HCT116 (cell line): Measurements from ENCODE around the gene ABCC9. TPM values are rescaled to one million over a fixed set of nuclear protein-coding genes. Genes with fewer than 3 reads are reported as not detected.

Experiments used
- ATAC-seq: fragments of 200-7000 bp; cut with Tn5 transposase; 2 replicates; pipeline ENCODE4 v1.9.1; 2020; ENCODE audit warnings: mild to moderate bottlenecking, moderate library complexity
- BruUV-seq: library from RNA; stranded (reverse); fragments of 400-500 nt; replicated peaks from 2 replicates; lab custom pipeline; 2021; lab: Mats Ljungman, UMichigan
- CTCF ChIA-PET: fragments of 300-600 bp; sonication (Branson Sonifier 250); formaldehyde crosslinking; loops from one replicate; lab custom pipeline; 2021; ENCODE audit warnings: antibody characterized with exemption; lab: Charles Lee
- POLR2A ChIA-PET: fragments of 300-600, 350-600 bp; sonication (Branson Sonifier 250); formaldehyde crosslinking; loops from one replicate; lab custom pipeline; 2021; ENCODE audit warnings: antibody characterized with exemption; lab: Charles Lee
- RAD21 ChIA-PET, 2 experiments: fragments of 300-600 bp; sonication (Branson Sonifier 250); formaldehyde crosslinking; loops; one replicate each; lab custom pipeline; 2023; ENCODE audit warnings: low total read pairs in 2 of 2; ENCODE audit not compliant: uncharacterized antibody in 2 of 2, unreplicated experiment in 2 of 2, low non-redundant PET in 1 of 2; lab: Charles Lee
- DNase-seq: peaks from one replicate; pipeline ENCODE4 v3.0.0-alpha.2; 2010; ENCODE audit warnings: low read depth, low spot score
- H2AFZ ChIP-seq: fragments of 200-600 bp; shearing (Covaris generic), sonication (generic); 2 replicates; pipeline ENCODE4 v1.6.1; 2017; ENCODE audit warnings: low read depth, mixed run types, mixed read lengths, antibody characterized with exemption, low read length; ENCODE audit not compliant: poor library complexity, severe bottlenecking
- H3K27ac ChIP-seq: 2 replicates; pipeline ENCODE4 v1.5.1; 2012; ENCODE audit warnings: low read depth, low read length
- H3K27me3 ChIP-seq: fragments of 200-600 bp; sonication (generic); 2 replicates; pipeline ENCODE4 v1.6.1; 2016; ENCODE audit warnings: mixed run types, low read length, mixed read lengths; ENCODE audit not compliant: insufficient read depth
- H3K36me3 ChIP-seq, 2 experiments: fragments of 200-500 bp in 1 of 2; fragments of 200-600 bp in 1 of 2; sonication (Bioruptor generic) in 1 of 2; sonication (generic) in 1 of 2; 2 replicates each; pipeline versions ENCODE4 v1.5.1 to v1.6.1; 2014 to 2016; ENCODE audit warnings: low read length in 2 of 2, inconsistent platforms in 1 of 2, mixed read lengths in 1 of 2, mixed run types in 1 of 2; ENCODE audit not compliant: insufficient read depth in 2 of 2, control insufficient read depth in 1 of 2
- H3K4me1 ChIP-seq, 2 experiments: fragments of 200-600 bp in 1 of 2; sonication (generic) in 1 of 2; 2 replicates each; pipeline versions ENCODE4 v1.5.1 to v1.6.1; 2012 to 2017; ENCODE audit warnings: low read length in 2 of 2, inconsistent platforms in 1 of 2, mild to moderate bottlenecking in 1 of 2, mixed read lengths in 1 of 2, mixed run types in 1 of 2, moderate library complexity in 1 of 2; ENCODE audit not compliant: insufficient read depth in 2 of 2, control insufficient read depth in 1 of 2
- H3K4me2 ChIP-seq: fragments of 200-600 bp; sonication (generic); 2 replicates; pipeline ENCODE4 v1.6.1; 2017; ENCODE audit warnings: mixed run types, low read length, mixed read lengths
- H3K4me3 ChIP-seq, 2 experiments: fragments of 200-600 bp in 1 of 2; sonication (generic) in 1 of 2; replicated peaks in 1 of 2; 2 replicates each; pipeline ENCODE4 v1.5.1; 2011 to 2016; ENCODE audit warnings: low read length in 2 of 2, control low read depth in 1 of 2, low read depth in 1 of 2, mild to moderate bottlenecking in 1 of 2, mixed read lengths in 1 of 2, mixed run types in 1 of 2
- H3K79me2 ChIP-seq: fragments of 200-600 bp; sonication (generic); 2 replicates; pipeline ENCODE4 v1.6.1; 2017; ENCODE audit warnings: mild to moderate bottlenecking, mixed run types, low read length, moderate library complexity, mixed read lengths; ENCODE audit not compliant: insufficient read depth
- H3K9ac ChIP-seq: fragments of 200-600 bp; sonication (generic); 2 replicates; pipeline ENCODE4 v1.6.1; 2016; ENCODE audit warnings: low read length, mixed read lengths
- H3K9me2 ChIP-seq: fragments of 200-600 bp; sonication (generic), shearing (Covaris generic); 2 replicates; pipeline ENCODE4 v1.6.1; 2017; ENCODE audit warnings: mixed run types, mild to moderate bottlenecking, moderate library complexity; ENCODE audit not compliant: insufficient read depth
- H3K9me3 ChIP-seq, 2 experiments: fragments of 200-500 bp in 1 of 2; fragments of 200-600 bp in 1 of 2; sonication (Bioruptor generic) in 1 of 2; sonication (generic) in 1 of 2; 2 replicates each; pipeline ENCODE4 v1.6.1; 2014 to 2017; ENCODE audit warnings: low read length in 2 of 2, mixed read lengths in 2 of 2, inconsistent platforms in 1 of 2, low read depth in 1 of 2, mild to moderate bottlenecking in 1 of 2, mixed run types in 1 of 2, moderate library complexity in 1 of 2; ENCODE audit not compliant: control insufficient read depth in 1 of 2, insufficient read depth in 1 of 2
- H4K20me1 ChIP-seq: fragments of 200-600 bp; sonication (generic), shearing (Covaris generic); 2 replicates; pipeline ENCODE4 v1.6.1; 2017; ENCODE audit warnings: mixed run types, mild to moderate bottlenecking, moderate library complexity; ENCODE audit not compliant: insufficient read depth
- CBX3 ChIP-seq: IDR thresholded peaks from 2 replicates; pipeline ENCODE4 v1.6.1; 2012; ENCODE audit warnings: low read depth
- CTCF ChIP-seq, 3 experiments: fragments of 200-600 bp in 1 of 3; sonication (generic) in 1 of 3; IDR thresholded peaks in 2 of 3; conservative IDR thresholded peaks in 1 of 3; 2 replicates each; pipeline ENCODE4 v1.5.1; 2012 to 2017; ENCODE audit warnings: low read depth in 2 of 3, low read length in 2 of 3, antibody characterized with exemption in 1 of 3, borderline replicate concordance in 1 of 3, control low read depth in 1 of 3, mild to moderate bottlenecking in 1 of 3, mixed read lengths in 1 of 3, mixed run types in 1 of 3, moderate library complexity in 1 of 3; ENCODE audit not compliant: insufficient read depth in 1 of 3
- ELF1 ChIP-seq: IDR thresholded peaks from 2 replicates; pipeline ENCODE4 v1.6.1; 2012; ENCODE audit warnings: low read depth, borderline replicate concordance
- POLR2A ChIP-seq: IDR thresholded peaks from 2 replicates; pipeline ENCODE4 v1.7.0; 2011; ENCODE audit warnings: borderline replicate concordance; ENCODE audit not compliant: insufficient read depth, insufficient read length; ENCODE audit errors: extremely low read depth
- REST ChIP-seq: IDR thresholded peaks from 2 replicates; pipeline ENCODE4 v1.6.1; 2012; ENCODE audit warnings: low read depth
- TCF7L2 ChIP-seq: IDR thresholded peaks from 2 replicates; pipeline ENCODE4 v1.7.0; 2011; ENCODE audit warnings: borderline replicate concordance, inconsistent platforms; ENCODE audit not compliant: insufficient read depth, insufficient read length; ENCODE audit errors: extremely low read depth
- YY1 ChIP-seq: IDR thresholded peaks from 2 replicates; pipeline ENCODE4 v1.6.1; 2011; ENCODE audit warnings: low read length, low read depth, moderate library complexity, mild to moderate bottlenecking; ENCODE audit not compliant: insufficient replicate concordance; ENCODE audit errors: extremely low read depth
- ZNF274 ChIP-seq: fragments of 200-500 bp; sonication (Bioruptor generic); IDR thresholded peaks from 2 replicates; pipeline ENCODE4 v1.6.1; 2014; ENCODE audit warnings: mild to moderate bottlenecking, low read depth, low read length, inconsistent platforms
- intact Hi-C: fragments of 100-400 bp; cut with micrococcal nuclease; formaldehyde crosslinking; loops from 2 replicates; pipeline ENCODE4 v1.10.0; 2022
- total RNA-seq: library from RNA; stranded (reverse); gene quantifications from one replicate; pipeline ENCODE4 v1.2.1, GENCODE V29; 2021; ENCODE audit not compliant: unreplicated experiment

ABCC9 gene
- total RNA-seq, 1 experiment from 2014 or later: 0.05 TPM

DNA sequence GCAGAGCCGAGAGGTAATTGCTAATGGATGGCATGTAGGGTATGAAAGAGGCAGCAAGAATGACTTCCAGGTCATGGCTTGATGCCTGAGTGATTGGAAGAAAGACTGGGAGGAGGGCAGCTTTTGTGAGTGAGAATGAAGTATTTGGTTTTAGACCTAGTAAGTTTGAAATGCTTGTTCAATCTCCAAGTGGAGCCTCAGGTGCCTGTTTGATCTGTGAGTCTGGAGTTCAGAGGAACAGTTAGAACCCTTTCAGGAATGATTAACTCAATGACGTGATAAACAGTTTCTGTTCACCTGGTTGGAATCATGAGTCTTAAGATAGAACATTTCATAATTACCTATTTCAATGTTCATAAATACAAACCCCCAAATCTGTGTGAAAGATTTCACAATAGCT lies 177.2 kb downstream of the ABCC9 start (continued):
- TF ChIP-seq ZNF274 (no peak), REST (no peak), CTCF (IDR thresholded peaks at IDR 0.05 in 2 of 3, conservative IDR thresholded peaks at IDR 0.05 in 1 of 3; ENCODE audit: borderline replicate concordance in 1 of 3, insufficient read depth in 1 of 3, low read depth in 2 of 3, low read length in 2 of 3) (no peak), ELF1 (no peak), POLR2A (no peak)

DNA sequence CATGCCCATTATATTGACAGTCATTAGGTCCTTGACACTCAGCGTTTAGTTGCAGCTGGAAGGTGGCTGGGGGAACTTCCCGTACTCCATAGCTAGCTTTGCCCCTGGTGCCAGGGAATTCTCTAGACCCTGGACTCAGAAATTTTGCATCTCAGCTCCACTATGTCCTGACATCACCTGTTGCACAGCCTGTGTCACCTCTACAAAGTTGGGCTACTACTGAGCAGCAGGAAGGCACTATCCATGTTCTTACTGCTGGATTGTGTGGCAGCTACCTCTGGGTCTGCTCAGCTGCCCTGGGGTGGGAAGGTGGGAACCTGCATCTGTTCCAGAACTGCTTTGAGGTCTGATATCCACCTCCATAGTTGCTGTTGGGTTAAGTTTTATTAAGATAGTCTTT lies 177.7 kb downstream of the ABCC9 start:
- Histone ChIP-seq H3K9ac (no peak overlapping the region), H3K9me3 (no peaks in the 10 kb centered on the region), H3K4me2 (no peak overlapping the region), H2AFZ (no peak overlapping the region), H3K9me2 (no peaks in the 10 kb centered on the region), H3K4me1 (no peaks in the 10 kb centered on the region), H3K27me3 (peaks cover 3% of the 10 kb centered on the region; the same call in 1 of the 2 replicates), H4K20me1 (no peaks in the 10 kb centered on the region), H3K27ac (no peak overlapping the region), H3K79me2 (no peaks in the 10 kb centered on the region), H3K4me3 (no peak overlapping the region), H3K36me3 (no peaks in the 10 kb centered on the region)
- ATAC-seq (no peak), DNase-seq (no peak)
- RAD21 ChIA-PET: no interaction called here
- TF ChIP-seq YY1 (no peak), TCF7L2 (no peak), CBX3 (no peak), POLR2A (no peak)
- no TSS peak for BruUV-seq
- POLR2A ChIA-PET: no interaction called here
- intact Hi-C loops: no loop called here
- CTCF ChIA-PET: no interaction called here
